Measurements from ENCODE around the gene ZBTB7C.

GRCh38 chr18:48155856-48156255 lies 253.3 kb downstream of the ZBTB7C start:
- TF ChIP-seq YY1 (IDR thresholded peaks at IDR 0.05; ENCODE audit: insufficient read depth, insufficient read length): no peak
- no peak for TF ChIP-seq ZNF274 (IDR thresholded peaks at IDR 0.05; ENCODE audit: low read depth, low read length)

Data from NT2/D1 (cell line).